ENCODE measurements around the gene CYP2A7.
A peak's percentile ranks its signal among the peaks of the same experiment; 100 is the strongest.
"Not testable (repeated sequence)": the region's sequence is repeated elsewhere in the genome, so short reads cannot be mapped to it uniquely, and the experiment has no call there.

CYP2A7 gene, protein sequence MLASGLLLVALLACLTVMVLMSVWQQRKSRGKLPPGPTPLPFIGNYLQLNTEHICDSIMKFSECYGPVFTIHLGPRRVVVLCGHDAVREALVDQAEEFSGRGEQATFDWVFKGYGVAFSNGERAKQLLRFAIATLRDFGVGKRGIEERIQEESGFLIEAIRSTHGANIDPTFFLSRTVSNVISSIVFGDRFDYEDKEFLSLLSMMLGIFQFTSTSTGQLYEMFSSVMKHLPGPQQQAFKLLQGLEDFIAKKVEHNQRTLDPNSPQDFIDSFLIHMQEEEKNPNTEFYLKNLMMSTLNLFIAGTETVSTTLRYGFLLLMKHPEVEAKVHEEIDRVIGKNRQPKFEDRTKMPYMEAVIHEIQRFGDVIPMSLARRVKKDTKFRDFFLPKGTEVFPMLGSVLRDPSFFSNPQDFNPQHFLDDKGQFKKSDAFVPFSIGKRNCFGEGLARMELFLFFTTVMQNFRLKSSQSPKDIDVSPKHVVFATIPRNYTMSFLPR

DNA sequence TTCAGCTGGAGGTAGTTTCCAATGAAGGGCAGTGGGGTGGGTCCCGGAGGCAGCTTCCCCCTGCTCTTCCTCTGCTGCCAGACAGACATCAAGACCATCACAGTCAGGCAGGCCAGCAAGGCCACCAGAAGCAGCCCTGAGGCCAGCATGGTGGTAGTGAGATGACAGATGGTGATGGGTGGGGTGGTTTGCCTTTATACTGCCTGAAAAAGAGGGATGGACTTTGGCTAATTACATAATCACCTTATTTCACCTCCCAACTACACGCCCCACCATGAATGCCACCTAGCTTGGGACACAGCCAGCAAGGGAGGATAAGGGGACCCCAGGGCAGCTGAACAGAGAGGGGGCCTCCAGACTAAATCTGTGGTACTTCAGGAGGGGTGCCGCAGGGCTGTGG, at the start of gene CYP2A7:
TSS of gene CYP2A7 (minus strand) at position 170 of the 400 bp plus-strand sequence. CDS start at position 149, 21 bp downstream.
- not testable (repeated sequence) for DNase-seq (ENCODE audit: low read depth in 2 of 2)

DNA sequence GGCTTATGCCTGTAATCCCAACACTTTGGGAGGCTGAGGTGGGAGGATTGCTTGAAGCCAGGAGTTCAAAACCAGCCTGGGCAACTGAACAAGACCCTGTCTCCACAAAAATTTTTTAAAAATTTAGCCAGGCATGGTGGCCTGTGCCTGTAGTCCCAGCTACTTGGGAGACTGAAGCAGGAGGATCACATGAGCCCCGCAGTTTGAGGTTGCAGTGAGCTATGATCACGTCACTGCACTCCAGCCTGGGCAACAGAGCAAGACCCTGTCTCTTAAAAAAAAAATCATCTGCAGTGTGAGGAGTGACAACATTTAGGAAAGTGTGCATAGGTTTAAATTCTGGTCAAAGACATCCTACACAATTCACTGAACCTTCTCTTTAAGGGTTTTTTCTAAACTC, 48.8 kb upstream of the CYP2A7 start:
- not testable (repeated sequence) for DNase-seq (ENCODE audit: low read depth in 2 of 2)

DNA sequence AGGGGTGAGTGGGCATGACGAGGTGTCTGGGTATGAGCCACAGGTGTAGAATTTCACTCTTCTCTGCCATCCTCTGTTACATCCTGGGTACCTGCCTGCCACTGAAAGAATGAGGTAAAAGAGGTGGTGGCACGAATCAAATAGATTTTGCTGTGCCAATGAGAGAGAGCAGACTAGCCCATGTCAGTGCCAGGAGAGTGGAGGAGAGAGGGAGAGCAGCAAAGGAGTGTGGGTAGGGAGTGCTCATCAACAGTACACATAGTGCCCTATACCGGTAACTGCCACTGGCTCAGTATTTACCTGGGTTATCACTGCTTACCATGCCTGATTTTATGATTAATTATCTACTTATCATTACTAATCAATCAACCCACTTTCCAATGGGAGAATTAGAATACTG, 47.9 kb upstream of the CYP2A7 start:
- not testable (repeated sequence) for DNase-seq (ENCODE audit: low read depth in 2 of 2)

DNA sequence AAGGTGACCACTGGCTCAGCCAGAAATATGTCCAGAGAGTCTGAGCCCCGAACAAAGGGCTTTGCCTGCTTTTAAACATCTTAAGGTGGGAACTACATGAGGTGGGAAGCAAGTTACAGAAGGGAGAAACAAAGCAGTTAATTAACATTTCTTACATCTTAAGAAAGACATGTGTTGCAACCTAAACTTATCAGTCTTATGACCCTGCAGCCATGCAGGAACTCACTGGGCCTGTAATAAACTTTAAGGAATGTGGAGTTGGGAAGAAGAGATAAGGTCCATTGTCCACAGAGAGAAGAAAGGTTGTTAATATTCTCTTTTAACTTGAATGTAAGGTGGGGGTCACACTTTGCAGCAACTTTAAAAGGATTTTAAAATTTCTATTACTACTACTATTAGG, 46.8 kb upstream of the CYP2A7 start:
- no peak for DNase-seq (ENCODE audit: low read depth in 2 of 2)

DNA sequence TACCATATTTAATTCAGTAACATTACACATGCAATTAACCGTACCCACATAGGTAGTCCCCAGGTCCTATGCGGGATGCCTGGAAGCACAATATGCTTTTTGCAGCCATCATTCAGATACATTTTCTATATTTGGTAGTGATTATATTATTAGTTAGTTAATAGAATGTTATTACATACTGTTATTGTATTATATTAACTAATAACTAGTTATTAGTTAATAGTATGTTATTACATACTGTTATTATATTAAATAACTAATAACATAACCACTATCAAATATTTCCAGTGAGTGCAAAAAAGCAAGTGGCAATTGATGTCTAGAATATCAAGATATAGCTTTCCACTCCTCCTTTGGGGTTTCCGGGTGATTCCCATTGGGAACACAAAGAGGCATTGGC, 45.5 kb upstream of the CYP2A7 start:
- DNase-seq (ENCODE audit: low read depth in 2 of 2), result no peak

DNA sequence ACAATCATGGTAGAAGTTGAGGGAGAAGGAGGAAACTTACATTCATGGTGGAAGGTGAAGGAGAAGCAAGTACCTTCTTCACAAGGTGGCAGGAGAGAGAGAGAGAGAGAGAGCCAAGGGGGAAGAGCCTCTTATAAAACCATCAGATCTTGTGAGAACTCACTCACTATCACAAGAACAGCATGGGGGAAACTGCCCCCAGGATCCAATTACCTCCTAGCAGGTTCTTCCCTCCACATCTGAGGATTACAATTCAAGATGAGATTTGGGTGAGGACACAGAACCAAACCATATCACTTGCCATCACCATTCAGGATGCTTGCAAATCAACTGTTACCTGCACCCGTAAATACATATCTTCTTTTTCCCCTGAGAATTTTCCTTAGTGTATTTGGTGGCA, 44.2 kb upstream of the CYP2A7 start:
- DNase-seq (ENCODE audit: low read depth in 2 of 2), result not testable (repeated sequence)

DNA sequence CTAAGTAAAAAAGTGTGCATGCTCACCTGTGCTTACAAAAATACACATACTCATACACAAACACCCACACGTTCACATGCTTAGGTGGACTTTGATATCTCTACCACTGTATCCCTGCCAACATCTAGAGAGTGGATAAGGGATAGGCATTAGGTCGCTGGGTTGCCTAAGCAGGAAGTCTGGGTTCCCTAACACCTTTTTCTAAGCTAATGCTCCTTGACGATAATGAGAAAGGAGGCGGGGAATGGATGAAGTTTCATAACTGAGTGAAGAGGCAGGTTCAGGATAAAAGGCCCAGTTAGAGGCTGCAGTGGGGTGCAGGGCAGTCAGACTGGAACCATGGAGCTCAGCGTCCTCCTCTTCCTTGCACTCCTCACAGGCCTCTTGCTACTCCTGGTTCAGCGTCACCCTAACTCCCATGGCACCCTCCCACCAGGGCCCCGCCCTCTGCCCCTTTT, 41.9 kb upstream of the CYP2A7 start:
- DNase-seq (ENCODE audit: low read depth in 2 of 2), result no peak

DNA sequence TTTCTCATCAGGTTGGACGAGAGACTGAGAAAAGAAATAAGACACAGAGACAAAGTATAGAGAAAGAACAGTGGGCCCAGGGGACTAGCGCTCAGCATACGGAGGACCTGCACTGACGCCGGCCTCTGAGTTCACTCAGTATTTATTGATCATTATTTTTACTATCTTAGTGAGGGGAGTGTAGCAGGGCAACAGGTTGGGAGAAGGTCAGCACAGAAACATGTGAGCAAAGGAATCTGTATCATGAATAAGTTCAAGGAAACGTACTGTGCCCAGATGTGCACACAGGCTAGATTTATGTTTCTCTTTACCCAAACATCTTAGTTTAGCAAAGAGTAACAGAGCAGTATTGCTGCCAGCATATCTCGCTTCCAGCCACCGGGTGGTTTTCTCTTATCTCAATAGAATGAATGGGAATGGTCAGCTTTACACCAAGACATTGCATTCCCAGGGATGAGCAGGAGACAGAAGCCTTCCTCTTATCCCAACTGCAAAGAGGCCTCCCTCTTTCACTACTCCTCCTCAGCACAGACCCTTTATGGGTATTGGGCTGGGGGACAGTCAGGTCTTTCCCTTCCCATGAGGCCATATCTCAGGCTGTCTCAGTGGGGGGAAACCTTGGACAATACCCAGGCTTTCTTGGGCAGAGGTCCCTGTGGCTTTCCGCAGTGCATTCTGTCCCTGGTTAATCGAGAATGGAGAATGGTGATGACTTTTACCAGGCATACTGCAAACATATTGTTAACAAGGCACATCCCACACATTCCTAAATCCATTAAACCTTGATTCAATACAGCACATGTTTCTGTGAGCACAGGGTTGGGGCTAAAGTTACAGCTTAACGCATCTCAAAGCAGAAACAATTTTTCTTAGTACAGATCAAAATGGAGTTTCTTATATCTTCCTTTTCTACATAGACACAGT, 40.5 kb upstream of the CYP2A7 start:
- DNase-seq (ENCODE audit: low read depth in 2 of 2), result not testable (repeated sequence)

DNA sequence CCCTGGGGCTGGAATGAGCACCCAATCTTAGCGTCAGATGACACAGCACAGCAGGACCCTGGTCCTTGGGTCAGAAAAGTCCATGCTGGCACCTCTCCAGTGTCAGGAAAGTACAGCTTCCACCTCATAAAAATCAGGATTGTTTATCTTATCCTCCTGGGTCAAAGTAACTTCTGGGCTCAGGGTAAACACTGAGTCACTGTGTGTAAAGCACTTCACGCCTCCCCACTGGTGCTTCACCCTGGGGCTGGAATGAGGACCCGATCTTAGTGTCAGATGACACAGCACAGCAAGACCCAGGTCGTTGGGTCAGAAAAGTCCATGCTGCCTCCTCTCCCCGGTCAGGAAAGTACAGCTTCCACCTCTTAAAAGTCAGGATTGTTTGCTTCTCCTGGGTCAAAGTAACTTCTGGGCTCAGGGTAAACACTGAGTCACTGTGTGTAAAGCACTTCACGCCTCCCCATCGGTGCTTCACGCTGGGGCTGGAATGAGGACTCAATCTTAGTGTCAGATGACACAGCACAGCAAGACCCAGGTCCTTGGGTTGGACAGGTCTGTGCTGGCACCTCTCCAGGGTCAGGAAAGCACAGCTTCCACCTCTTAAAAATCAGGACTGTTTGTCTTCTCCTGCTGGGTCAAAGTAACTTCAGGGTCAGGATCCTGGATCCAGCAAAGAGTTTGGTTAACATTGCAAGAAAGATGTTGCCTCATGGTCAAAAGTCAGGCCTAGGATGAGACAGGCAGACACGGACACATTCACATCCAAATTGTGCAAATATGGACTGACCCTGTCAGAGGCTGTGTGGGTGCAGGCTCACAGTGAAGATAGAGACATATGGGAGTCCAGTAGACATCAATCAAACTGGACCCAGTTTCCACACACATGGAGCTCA, 39.2 kb upstream of the CYP2A7 start:
- no peak for DNase-seq (ENCODE audit: low read depth in 2 of 2)

DNA sequence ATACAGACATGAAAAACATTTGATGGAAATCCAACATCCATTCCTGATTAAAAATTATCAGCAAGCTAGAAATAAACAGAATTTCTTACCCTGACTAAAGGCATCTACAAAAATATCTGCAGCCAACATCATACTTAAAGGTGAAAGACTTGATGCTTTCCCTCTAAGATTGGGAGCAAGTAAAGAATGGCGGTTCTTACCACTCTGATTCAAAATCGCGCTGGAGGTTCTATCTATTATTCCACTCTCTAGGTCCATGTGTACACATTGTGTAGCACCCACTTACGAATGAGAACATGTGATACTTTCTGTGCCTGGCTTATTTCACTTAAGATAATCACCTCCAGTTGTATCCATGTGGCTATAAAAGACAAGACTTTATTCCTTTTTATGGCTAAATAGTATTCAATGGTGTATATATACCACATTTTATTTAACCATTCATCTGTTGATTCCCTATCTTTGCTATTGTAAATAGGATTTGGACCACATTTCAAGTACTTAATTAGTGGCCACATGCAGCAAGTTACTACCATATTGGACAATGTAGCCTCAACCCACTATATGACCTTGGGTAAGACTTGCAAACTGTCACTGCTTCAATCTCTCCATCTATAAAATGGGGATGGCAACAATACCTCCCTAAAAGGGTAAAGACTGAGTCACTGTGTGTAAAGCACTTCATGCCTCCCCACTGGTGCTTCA, 38.4 kb upstream of the CYP2A7 start:
- DNase-seq (ENCODE audit: low read depth in 2 of 2), result no peak

DNA sequence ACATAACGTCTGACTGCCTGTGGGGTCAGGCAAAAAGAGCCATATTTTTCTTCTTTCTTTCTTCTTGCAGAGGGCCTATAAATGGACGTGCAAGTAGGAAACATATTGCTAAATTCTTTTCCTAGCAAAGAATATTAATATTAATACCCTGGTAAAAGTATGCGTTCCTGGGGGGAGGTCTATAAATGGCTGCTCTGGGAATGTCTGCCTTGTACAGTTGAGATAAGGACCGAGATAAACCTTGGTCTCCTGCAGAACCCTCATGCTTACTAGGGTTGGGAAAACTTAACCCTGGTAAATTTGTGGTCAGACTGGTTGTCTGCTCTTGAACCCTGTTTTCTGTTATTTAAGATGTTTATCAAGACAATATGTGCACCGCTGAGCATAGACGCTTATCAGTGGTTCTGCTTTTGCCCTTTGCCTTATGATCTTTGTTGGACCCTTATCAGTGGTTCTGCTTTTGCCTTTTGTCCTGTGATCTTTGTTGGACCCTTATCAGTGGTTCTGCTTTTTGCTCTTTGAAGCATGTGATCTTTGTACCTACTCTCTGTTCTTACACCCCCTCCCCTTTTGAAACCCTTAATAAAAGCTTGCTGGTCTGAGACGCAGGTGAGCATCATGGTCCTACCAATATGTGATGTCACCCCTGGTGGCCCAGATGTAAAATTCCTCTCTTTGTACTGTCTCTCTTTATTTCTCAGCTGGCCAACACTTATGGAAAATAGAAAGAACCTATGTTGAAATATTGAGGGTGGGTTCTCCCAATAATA, 37.7 kb upstream of the CYP2A7 start:
- DNase-seq (ENCODE audit: low read depth in 2 of 2), result not testable (repeated sequence)

DNA sequence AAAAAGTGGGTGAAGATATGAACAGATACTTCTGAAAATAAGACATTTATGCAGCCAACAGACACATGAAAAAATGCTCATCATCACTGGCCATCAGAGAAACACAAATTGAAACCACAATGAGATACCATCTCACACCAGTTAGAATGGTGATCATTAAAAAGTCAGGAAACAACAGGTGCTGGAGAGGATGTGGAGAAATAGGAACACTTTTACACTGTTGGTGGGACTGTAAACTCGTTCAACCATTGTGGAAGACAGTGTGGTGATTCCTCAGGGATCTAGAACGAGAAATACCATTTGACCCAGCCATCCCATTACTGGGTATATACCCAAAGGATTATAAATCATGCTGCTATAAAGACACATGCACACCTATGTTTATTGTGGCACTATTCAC, 36.3 kb upstream of the CYP2A7 start:
- DNase-seq (ENCODE audit: low read depth in 2 of 2), result not testable (repeated sequence)

DNA sequence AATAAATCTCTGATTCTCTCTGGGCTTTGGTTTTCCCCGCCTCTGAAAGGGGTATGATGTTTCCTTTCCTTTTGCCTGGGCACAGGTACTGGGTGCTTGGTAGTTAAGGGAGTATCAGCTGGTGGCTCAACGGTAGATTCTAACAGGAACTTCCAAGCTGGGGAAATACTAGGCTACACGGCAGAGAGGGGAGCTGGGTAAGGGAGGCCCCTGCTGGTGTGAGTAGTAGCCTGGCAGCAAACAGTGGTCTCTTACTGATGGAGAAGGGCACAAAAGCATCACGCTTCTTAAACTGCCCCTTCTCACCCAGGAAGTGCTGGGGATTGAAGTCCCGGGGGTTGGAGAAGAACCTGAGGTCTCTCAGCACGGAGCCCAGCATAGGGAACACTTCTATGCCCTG, 26.9 kb upstream of the CYP2A7 start:
- peak in 1 of 2 donors; percentile 17 for DNase-seq (ENCODE audit: low read depth in 2 of 2)

DNA sequence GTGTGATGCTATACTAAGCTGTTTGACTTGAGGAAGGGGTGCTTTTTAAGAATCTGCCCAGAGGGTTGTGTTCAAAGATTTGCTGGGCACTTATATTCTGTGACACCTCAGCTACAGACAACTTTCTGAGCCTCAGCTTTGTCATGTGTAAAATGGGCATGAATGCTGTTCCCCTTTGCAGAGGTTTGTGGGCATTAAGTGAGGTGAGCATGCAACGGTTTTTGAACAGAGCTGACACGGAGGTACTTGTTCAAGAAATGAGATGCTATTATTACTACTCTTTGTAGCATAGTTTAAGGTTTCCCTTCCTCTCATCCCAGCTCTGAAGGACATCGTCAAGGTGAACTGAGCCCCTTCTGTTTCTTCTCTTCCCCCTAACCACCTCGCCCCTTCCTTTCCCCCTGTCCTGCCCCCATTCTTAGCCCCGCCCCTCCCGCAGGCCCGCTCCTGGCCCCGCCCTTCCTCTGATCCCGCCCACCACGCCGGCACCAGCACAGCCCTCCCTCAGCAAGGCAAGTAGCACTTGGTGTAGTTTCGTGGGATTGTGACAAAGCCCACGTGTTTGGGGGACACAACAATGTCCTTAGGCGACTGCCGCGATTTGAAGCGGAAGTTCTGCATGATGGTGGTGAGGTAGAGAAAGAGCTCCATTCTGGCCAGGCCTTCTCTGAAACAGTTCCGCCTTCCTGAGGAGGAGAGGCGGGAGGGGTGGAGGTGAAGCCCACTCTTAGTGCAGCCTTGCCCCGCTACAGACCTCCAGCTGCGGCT, 26.1 kb upstream of the CYP2A7 start:
- peak; percentile 11 to 67 for DNase-seq (ENCODE audit: low read depth in 2 of 2)

DNA sequence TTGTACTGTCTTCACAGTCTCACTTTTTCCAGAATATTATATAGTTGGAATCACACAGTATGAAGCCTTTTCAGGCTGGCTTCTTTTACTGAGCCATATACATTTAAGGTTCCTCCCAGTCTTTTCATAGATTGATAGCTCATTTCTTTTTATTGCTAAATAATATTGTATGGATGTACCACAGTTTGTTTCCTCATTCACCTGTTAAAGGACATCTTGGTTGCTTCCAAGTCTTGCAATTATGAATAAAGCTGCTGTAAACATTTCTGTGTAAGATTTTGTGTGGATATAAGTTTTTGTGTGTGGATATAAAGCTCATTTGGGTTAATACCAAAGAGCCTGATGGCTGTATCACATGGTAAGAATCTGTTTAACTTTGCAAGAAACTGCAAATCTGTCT, 24.5 kb upstream of the CYP2A7 start:
- DNase-seq (ENCODE audit: low read depth in 2 of 2), result no peak

DNA sequence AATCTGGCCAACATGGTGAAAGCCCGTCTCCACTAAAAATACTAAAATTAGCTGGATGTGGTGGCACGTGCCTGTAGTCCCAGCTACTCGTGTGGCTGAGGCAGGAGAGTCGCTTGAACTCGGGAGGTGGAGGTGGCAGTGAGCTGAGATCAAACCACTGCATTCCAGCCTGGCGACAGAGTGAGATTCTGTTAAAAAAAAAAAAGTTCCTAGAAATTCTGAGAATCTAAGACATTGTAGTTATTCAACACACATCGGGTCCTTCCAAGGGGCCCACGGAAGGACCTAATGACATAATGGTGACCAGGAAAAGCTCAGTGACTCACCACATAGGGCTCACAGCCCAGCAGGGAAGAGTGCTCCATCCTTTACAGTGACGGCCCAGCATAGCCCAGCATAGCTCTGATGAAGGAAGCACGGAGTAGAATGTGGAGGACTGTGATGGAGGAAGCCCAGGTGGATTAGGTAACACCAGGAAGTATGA, 22.7 kb upstream of the CYP2A7 start:
- DNase-seq (ENCODE audit: low read depth in 2 of 2), result not testable (repeated sequence)

DNA sequence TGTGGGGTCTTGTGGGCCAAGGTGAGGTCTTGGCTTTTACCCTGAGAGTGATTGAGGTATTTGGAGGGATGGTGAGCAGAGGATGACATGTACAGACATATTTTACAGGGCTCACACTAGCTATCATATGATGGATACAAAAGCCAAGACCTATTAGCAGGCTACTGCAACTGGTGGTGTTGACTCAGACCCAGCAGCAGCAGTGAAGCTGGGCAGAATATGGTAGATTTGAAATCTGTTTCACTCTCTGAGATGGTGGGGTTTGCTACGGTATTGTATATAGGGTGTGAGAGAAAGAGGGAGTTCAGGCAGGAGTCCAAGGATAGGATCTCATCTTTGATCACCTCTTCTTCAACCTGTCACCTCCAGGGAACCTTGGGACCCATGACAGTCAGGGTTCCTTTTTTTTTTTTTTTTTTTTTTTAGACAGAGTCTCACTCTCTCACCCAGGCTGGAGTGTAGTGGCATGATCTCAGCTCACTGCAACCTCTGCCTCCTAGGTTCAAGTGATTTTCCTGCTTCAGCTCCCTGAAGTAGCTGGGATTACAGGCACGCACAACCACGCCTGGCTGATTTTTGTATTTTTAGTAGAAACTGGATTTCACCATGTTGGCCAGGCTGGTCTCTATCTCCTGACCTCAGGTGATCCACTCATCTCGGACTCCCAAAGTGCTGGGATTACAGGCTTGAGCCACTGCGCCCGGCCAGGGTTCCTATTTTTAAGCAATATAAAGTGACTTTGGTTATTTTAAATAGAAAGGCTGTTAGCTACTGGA, 20.1 kb upstream of the CYP2A7 start:
- DNase-seq (ENCODE audit: low read depth in 2 of 2), result not testable (repeated sequence)

DNA sequence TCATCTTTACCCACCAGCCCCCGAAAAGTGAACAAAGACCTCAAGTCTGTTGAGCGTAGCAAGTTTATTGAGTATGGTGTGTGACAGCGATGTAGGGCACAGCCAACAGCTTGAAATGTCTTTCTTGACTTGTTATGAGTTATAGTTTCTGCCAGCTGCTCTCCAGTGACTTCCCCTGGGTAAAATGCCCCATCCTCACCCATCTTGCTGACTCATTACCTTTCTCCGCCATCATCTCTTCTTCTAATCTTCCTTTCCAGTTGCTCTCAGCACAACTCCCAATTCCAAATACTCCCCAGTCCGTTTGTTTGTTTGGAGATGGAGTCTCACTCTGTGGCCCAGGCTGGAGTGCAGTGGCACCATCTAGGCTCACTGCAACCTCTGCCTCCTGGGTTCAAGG, 18.5 kb upstream of the CYP2A7 start:
- DNase-seq (ENCODE audit: low read depth in 2 of 2), result not testable (repeated sequence)

Measured in stimulated activated CD8-positive, alpha-beta memory T cell treated with anti-CD3 and anti-CD28 coated beads, Interleukin-2, amount 100 ng/mL, for 48 hours (primary cell).